ENCODE data around the gene PCSK4. TPM values are rescaled to one million over a fixed set of nuclear protein-coding genes. Genes with fewer than 3 reads are reported as not detected.
"Not testable (repeated sequence)": the region's sequence is repeated elsewhere in the genome, so short reads cannot be mapped to it uniquely, and the experiment has no call there.

The PCSK4 gene
- total RNA-seq, 1 donor from 2014 or later, result 2.1 TPM

- Mint-ChIP-seq H3K27ac (no peak overlapping the region), H3K4me3 (ENCODE audit: low read depth) (no peak overlapping the region), H3K27me3 (ENCODE audit: low read depth) (peaks cover 32% of the 10 kb centered on the region), H3K36me3 (ENCODE audit: low read depth) (peaks cover 17% of the 10 kb centered on the region), H3K9me3 (no peaks in the 10 kb centered on the region), H3K4me1 (ENCODE audit: low read depth) (peaks cover 2% of the 10 kb centered on the region)
- no peak for DNase-seq (ENCODE audit: low spot score)
- intact Hi-C loops (cut with micrococcal nuclease), result loop anchor here (10.0 kb wide), 1 partner anchor 69 kb away; the partner anchor contains the start of gene ADAMTSL5
Measured at GRCh38 chr19:1445932-1446712, 44.0 kb downstream of the PCSK4 start.

DNA sequence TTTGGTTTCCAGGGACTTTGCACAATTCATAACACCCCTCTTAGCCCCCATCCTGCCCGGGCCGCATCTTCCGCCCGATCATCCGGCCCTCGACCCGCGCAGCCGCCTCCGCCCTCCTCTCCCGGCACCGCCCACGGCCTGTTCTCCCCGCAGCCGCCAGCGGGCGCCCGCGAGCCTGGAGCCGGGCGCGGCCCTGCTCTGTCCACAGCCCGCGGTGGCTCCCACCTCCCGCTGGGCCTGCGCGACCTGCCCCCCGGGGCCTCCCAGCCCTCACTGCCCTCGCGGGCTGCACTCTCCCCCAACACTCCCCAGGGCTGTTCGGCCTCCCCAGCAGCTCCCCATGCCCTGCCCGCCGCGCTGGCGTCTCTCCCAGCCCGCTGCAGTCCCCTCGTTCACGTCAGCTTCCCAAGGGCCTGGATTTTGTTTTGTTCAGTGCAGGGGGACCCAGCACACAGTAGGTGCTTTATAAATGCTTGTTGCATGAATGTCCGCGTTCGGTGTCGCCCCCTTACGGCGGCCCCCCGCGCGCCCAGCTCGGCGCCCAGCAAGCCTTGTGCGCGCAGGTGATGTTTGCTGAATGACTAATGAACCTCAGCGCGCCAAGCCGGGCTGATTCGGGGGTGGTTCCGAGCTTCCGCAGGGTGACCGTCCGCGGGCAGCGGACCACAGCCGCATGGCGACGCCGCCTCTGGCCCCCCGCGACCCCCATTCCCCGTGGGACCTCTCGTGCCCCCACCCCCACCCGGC is 44.8 kb downstream of the PCSK4 start:
- H3K9me3 Mint-ChIP-seq, result no peaks in the 10 kb centered on the region
- H3K4me1 Mint-ChIP-seq (ENCODE audit: low read depth), result peaks cover 4% of the 10 kb centered on the region
- H3K27ac Mint-ChIP-seq, result no peak overlapping the region
- intact Hi-C loops (cut with micrococcal nuclease), result loop anchor here (10.0 kb wide), 1 partner anchor 69 kb away; the partner anchor contains the start of gene ADAMTSL5
- peaks cover 24% of the 10 kb centered on the region for H3K27me3 Mint-ChIP-seq (ENCODE audit: low read depth)
- DNase-seq (ENCODE audit: low spot score), result peak; percentile 78
- peaks cover 25% of the 10 kb centered on the region for H3K36me3 Mint-ChIP-seq (ENCODE audit: low read depth)
- peak overlapping the region; percentile 63 for H3K4me3 Mint-ChIP-seq (ENCODE audit: low read depth)

- Mint-ChIP-seq H3K4me3 (ENCODE audit: low read depth) (peak overlapping the region; percentile 56), H3K36me3 (ENCODE audit: low read depth) (peaks cover 48% of the 10 kb centered on the region), H3K4me1 (ENCODE audit: low read depth) (peaks cover 15% of the 10 kb centered on the region), H3K27me3 (ENCODE audit: low read depth) (peaks cover 3% of the 10 kb centered on the region), H3K27ac (no peak overlapping the region), H3K9me3 (no peaks in the 10 kb centered on the region)
- DNase-seq (ENCODE audit: low spot score), result no peak
- intact Hi-C loops (cut with micrococcal nuclease), result loop anchor here (10.0 kb wide), 1 partner anchor 73 kb away; the partner anchor contains the start of gene ADAMTSL5
Measured at GRCh38 chr19:1441677-1442438, 48.3 kb downstream of the PCSK4 start.

- peaks cover 15% of the 10 kb centered on the region for H3K4me1 Mint-ChIP-seq (ENCODE audit: low read depth)
- no peaks in the 10 kb centered on the region for H3K27me3 Mint-ChIP-seq (ENCODE audit: low read depth)
- no peak overlapping the region for H3K27ac Mint-ChIP-seq
- intact Hi-C loops (cut with micrococcal nuclease), result loop anchor here (10.0 kb wide), 1 partner anchor 74 kb away; the partner anchor contains the start of gene ADAMTSL5
- peaks cover 48% of the 10 kb centered on the region for H3K36me3 Mint-ChIP-seq (ENCODE audit: low read depth)
- H3K4me3 Mint-ChIP-seq (ENCODE audit: low read depth), result peak overlapping the region; percentile 99
- H3K9me3 Mint-ChIP-seq, result no peaks in the 10 kb centered on the region
- DNase-seq (ENCODE audit: low spot score), result no peak
Measured at GRCh38 chr19:1441022-1441426, 49.1 kb downstream of the PCSK4 start.

DNA sequence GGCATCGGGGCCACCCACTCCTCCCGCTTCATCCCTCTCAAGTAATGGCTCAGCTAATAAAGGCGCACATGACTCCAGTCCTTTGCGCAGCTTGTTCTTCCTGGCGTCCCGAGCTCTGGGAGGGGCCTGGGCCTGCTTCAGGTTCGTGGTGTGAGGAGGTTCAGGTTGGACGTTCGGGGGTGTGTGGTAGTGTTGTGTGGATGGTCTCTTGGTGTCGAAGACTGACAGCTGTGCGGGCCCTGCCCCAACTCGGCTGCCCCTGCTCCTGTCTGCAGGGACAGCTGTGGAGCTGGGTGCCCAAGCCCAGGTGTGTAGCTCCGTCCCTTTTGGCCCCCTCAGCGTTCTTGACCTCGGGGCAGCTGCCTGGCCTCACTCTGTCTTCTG is 49.7 kb downstream of the PCSK4 start:
- Mint-ChIP-seq H3K4me1 (ENCODE audit: low read depth) (peaks cover 14% of the 10 kb centered on the region), H3K4me3 (ENCODE audit: low read depth) (peak overlapping the region; percentile 99), H3K9me3 (no peaks in the 10 kb centered on the region), H3K36me3 (ENCODE audit: low read depth) (peaks cover 53% of the 10 kb centered on the region), H3K27ac (peak overlapping the region; percentile 65), H3K27me3 (ENCODE audit: low read depth) (no peaks in the 10 kb centered on the region)
- intact Hi-C loops (cut with micrococcal nuclease), result loop anchor here (10.0 kb wide), 1 partner anchor 74 kb away; the partner anchor contains the start of gene ADAMTSL5
- no peak for DNase-seq (ENCODE audit: low spot score)

- Mint-ChIP-seq H3K36me3 (ENCODE audit: low read depth) (peaks cover 56% of the 10 kb centered on the region), H3K4me3 (ENCODE audit: low read depth) (peak overlapping the region; percentile 99), H3K4me1 (ENCODE audit: low read depth) (peaks cover 14% of the 10 kb centered on the region), H3K27ac (peak overlapping the region; percentile 77)
- intact Hi-C loops (cut with micrococcal nuclease), result loop anchor here (10.0 kb wide), 1 partner anchor 75 kb away; the partner anchor contains the start of gene ADAMTSL5
- not testable (repeated sequence) for H3K27me3 Mint-ChIP-seq (ENCODE audit: low read depth); DNase-seq (ENCODE audit: low spot score); H3K9me3 Mint-ChIP-seq
Measured at GRCh38 chr19:1439525-1440417, 50.4 kb downstream of the PCSK4 start.

GRCh38 chr19:1438933-1439354 is 51.2 kb downstream of the PCSK4 start:
- Mint-ChIP-seq H3K9me3 (no peaks in the 10 kb centered on the region), H3K27ac (peak overlapping the region; percentile 77), H3K4me1 (ENCODE audit: low read depth) (peaks cover 14% of the 10 kb centered on the region), H3K36me3 (ENCODE audit: low read depth) (peaks cover 56% of the 10 kb centered on the region), H3K27me3 (ENCODE audit: low read depth) (no peaks in the 10 kb centered on the region), H3K4me3 (ENCODE audit: low read depth) (peak overlapping the region; percentile 99)
- DNase-seq (ENCODE audit: low spot score), result no peak
- intact Hi-C loops (cut with micrococcal nuclease), result loop anchor here (1.0 kb wide), 1 partner anchor 32 kb away; the partner anchor contains the start of gene DAZAP1

DNA sequence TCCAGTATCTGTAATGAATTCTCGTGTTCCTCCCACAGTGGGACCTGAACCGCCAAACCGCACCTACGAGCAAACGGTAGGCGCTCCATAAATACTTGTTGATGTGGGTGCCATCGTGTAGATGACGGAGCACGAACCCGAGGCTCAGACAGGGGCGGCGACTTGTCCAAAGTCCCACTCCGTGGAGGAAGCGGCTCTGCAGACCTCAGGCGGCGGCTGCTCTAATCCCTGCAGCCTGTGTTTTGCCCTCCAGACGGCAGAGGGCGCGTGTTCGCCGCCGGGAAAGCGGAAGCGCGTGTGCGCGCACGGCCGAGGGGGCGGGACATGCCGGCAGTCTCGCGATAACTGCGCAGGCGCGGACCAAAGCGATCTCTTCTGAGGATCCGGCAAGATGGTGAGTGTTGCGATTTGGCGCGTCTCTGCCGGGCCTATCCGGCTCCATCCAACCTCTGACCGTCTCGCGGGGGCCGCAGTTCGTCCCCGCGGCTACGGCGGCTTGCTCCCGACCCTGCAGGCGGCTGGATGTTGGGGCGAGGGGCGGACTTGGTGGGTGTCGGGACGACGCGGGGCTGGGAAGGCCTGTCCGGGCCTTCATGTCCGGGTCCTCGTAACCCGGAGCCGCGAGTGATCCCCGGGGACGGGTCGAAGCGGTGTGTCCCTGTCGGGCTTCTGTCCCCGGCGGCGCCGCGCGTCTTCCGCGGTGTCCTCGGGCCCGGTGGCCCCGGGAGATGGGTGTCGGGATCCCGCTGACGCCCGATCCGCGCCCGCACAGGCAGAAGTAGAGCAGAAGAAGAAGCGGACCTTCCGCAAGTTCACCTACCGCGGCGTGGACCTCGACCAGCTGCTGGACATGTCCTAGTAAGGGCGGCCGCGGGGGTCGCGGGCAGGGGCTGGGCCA is 51.9 kb downstream of the PCSK4 start, which contains the start of gene RPS15:
TSS of gene RPS15 (plus strand) at position 362 of the 898 bp plus-strand sequence. CDS start at position 392, 30 bp downstream.
- H3K4me3 Mint-ChIP-seq (ENCODE audit: low read depth), result peak within 1 kb of the TSS; percentile 99
- H3K27me3 Mint-ChIP-seq (ENCODE audit: low read depth), result no peaks in the 10 kb centered on the region
- peak within 1 kb of the TSS; percentile 99 for H3K27ac Mint-ChIP-seq
- peak; percentile 94 for DNase-seq (ENCODE audit: low spot score)
- intact Hi-C loops (cut with micrococcal nuclease), result loop anchor here (1.0 kb wide), 1 partner anchor 31 kb away; the partner anchor contains the start of gene DAZAP1
- H3K9me3 Mint-ChIP-seq, result no peaks in the 10 kb centered on the region
- peaks cover 56% of the 10 kb centered on the region for H3K36me3 Mint-ChIP-seq (ENCODE audit: low read depth)
- peaks cover 14% of the 10 kb centered on the region for H3K4me1 Mint-ChIP-seq (ENCODE audit: low read depth)

DNA sequence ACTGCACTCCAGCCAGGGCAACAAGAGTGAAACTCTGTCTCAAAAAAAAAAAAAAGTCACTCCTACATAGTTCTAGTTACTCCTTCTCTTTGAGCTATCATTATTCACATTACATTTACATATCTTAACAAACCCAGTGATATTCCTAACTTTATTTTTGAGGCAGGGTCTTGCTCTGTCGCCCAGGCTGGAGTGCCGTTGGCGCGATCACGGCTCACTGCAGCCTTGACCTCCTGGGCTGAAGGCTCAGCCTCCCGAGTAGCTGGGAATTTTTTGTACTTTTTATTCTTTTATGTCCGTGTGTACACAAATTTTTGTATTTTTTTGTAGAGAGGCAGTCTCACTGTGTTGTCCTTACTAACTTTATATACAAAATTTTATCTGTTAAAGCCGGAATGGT is 52.5 kb downstream of the PCSK4 start:
- peak overlapping the region; percentile 99 for H3K27ac Mint-ChIP-seq
- peaks cover 14% of the 10 kb centered on the region for H3K4me1 Mint-ChIP-seq (ENCODE audit: low read depth)
- H3K27me3 Mint-ChIP-seq (ENCODE audit: low read depth), result no peaks in the 10 kb centered on the region
- DNase-seq (ENCODE audit: low spot score), result no peak
- H3K36me3 Mint-ChIP-seq (ENCODE audit: low read depth), result peaks cover 55% of the 10 kb centered on the region
- intact Hi-C loops (cut with micrococcal nuclease), result loop anchor here (1.0 kb wide), 1 partner anchor 30 kb away; the partner anchor contains the start of gene DAZAP1
- H3K9me3 Mint-ChIP-seq, result no peaks in the 10 kb centered on the region
- H3K4me3 Mint-ChIP-seq (ENCODE audit: low read depth), result no peak overlapping the region

GRCh38 chr19:1435378-1435989 is 54.7 kb downstream of the PCSK4 start:
- H3K9me3 Mint-ChIP-seq, result no peaks in the 10 kb centered on the region
- H3K27ac Mint-ChIP-seq, result no peak overlapping the region
- intact Hi-C loops (cut with micrococcal nuclease), result no loop called here
- DNase-seq (ENCODE audit: low spot score), result no peak
- H3K4me3 Mint-ChIP-seq (ENCODE audit: low read depth), result no peak overlapping the region
- H3K36me3 Mint-ChIP-seq (ENCODE audit: low read depth), result peaks cover 46% of the 10 kb centered on the region
- peaks cover 11% of the 10 kb centered on the region for H3K4me1 Mint-ChIP-seq (ENCODE audit: low read depth)
- no peaks in the 10 kb centered on the region for H3K27me3 Mint-ChIP-seq (ENCODE audit: low read depth)
